ENCODE measurements around the gene ESYT2. TPM values are rescaled to one million over a fixed set of nuclear protein-coding genes. Genes with fewer than 3 reads are reported as not detected.

ESYT2 gene
- total and polyA plus RNA-seq, 4 donors: 16.4 to 83.0 (median 58.0) TPM

- Histone ChIP-seq H3K9ac (ENCODE audit: insufficient read depth in 1 of 2, low read length in 2 of 2) (no peak overlapping the region), H3K27me3 (ENCODE audit: control insufficient read depth in 3 of 3, insufficient read depth in 3 of 3, low read length in 2 of 3) (no peaks in the 10 kb centered on the region), H3K4me1 (ENCODE audit: control insufficient read depth in 5 of 5, insufficient read depth in 5 of 5, low read length in 5 of 5) (no peaks in the 10 kb centered on the region), H3K9me3 (ENCODE audit: control insufficient read depth in 4 of 4, insufficient read depth in 3 of 4, low read length in 3 of 4) (no peaks in the 10 kb centered on the region), H3K36me3 (ENCODE audit: control insufficient read depth in 4 of 4, insufficient read depth in 4 of 4, low read length in 4 of 4) (peaks cover 0 to 23% (median 11%) of the 10 kb centered on the region in 4 donors), H3K4me3 (no peak overlapping the region), H3K27ac (ENCODE audit: low read depth in 1 of 2, low read length in 1 of 2) (no peak overlapping the region)
- 75 to 94% methylated on average over 3 of the region's 3 CpGs for WGBS, 2 donors
- no peak for ATAC-seq (ENCODE audit: insufficient read depth, low FRiP score)
- no peak for DNase-seq
- TF ChIP-seq, protein P1, sequence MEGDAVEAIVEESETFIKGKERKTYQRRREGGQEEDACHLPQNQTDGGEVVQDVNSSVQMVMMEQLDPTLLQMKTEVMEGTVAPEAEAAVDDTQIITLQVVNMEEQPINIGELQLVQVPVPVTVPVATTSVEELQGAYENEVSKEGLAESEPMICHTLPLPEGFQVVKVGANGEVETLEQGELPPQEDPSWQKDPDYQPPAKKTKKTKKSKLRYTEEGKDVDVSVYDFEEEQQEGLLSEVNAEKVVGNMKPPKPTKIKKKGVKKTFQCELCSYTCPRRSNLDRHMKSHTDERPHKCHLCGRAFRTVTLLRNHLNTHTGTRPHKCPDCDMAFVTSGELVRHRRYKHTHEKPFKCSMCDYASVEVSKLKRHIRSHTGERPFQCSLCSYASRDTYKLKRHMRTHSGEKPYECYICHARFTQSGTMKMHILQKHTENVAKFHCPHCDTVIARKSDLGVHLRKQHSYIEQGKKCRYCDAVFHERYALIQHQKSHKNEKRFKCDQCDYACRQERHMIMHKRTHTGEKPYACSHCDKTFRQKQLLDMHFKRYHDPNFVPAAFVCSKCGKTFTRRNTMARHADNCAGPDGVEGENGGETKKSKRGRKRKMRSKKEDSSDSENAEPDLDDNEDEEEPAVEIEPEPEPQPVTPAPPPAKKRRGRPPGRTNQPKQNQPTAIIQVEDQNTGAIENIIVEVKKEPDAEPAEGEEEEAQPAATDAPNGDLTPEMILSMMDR (IDR thresholded peaks at IDR 0.05; ENCODE audit: control extremely low read depth, extremely low read depth): no peak
Observed at GRCh38 chr7:158750702-158751101, 78.6 kb downstream of the ESYT2 start.

- TF ChIP-seq, protein P1 (IDR thresholded peaks at IDR 0.05; ENCODE audit: control extremely low read depth, extremely low read depth): no peak
- Histone ChIP-seq H3K9ac (ENCODE audit: insufficient read depth in 1 of 2, low read length in 2 of 2) (no peak overlapping the region), H3K9me3 (ENCODE audit: control insufficient read depth in 4 of 4, insufficient read depth in 3 of 4, low read length in 3 of 4) (no peaks in the 10 kb centered on the region), H3K27me3 (ENCODE audit: control insufficient read depth in 3 of 3, insufficient read depth in 3 of 3, low read length in 2 of 3) (no peaks in the 10 kb centered on the region), H3K4me3 (no peak overlapping the region), H3K27ac (ENCODE audit: low read depth in 1 of 2, low read length in 1 of 2) (no peak overlapping the region), H3K36me3 (ENCODE audit: control insufficient read depth in 4 of 4, insufficient read depth in 4 of 4, low read length in 4 of 4) (peaks cover 0 to 18% (median 10%) of the 10 kb centered on the region in 4 donors), H3K4me1 (ENCODE audit: control insufficient read depth in 5 of 5, insufficient read depth in 5 of 5, low read length in 5 of 5) (no peaks in the 10 kb centered on the region)
- ATAC-seq (ENCODE audit: insufficient read depth, low FRiP score) (no peak), DNase-seq (no peak)
- WGBS, 2 donors: 96 to 97% methylated on average over 9 of the region's 9 CpGs
Observed at GRCh38 chr7:158749396-158749795, 79.9 kb downstream of the ESYT2 start.

DNA sequence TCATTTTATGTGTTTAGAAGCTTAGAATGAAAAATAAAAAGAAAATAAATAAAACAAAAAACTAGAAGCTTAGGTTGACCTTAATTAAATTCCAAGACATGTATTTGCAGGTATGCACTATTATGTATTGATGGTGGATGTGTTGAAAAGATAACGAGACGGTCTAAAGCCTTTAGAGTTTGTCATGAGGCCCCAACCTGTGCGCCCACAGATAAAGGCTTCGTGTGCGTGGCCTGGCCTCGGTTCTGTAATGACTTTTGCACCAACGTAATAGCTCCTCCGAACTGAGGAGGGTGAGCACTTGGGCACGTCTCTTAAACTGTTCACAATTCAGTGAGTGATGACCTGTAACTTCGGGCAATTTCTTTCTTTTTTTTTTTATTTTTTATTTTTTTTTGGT, 81.0 kb downstream of the ESYT2 start:
- 85 to 88% methylated on average over 10 of the region's 10 CpGs for WGBS, 2 donors
- peaks cover 2 to 18% (median 9%) of the 10 kb centered on the region in 4 donors for H3K36me3 ChIP-seq (ENCODE audit: control insufficient read depth in 4 of 4, insufficient read depth in 4 of 4, low read length in 4 of 4)
- no peak for DNase-seq

More for the DNA sequence above, 81.0 kb downstream of the ESYT2 start:
- Histone ChIP-seq H3K4me1 (ENCODE audit: control insufficient read depth in 5 of 5, insufficient read depth in 5 of 5, low read length in 5 of 5) (no peaks in the 10 kb centered on the region), H3K27me3 (ENCODE audit: control insufficient read depth in 3 of 3, insufficient read depth in 3 of 3, low read length in 2 of 3) (no peaks in the 10 kb centered on the region), H3K9me3 (ENCODE audit: control insufficient read depth in 4 of 4, insufficient read depth in 3 of 4, low read length in 3 of 4) (no peaks in the 10 kb centered on the region), H3K4me3 (no peak overlapping the region), H3K9ac (ENCODE audit: insufficient read depth in 1 of 2, low read length in 2 of 2) (no peak overlapping the region), H3K27ac (ENCODE audit: low read depth in 1 of 2, low read length in 1 of 2) (no peak overlapping the region)
- ATAC-seq (ENCODE audit: insufficient read depth, low FRiP score): no peak
- TF ChIP-seq, protein P1 (IDR thresholded peaks at IDR 0.05; ENCODE audit: control extremely low read depth, extremely low read depth): no peak

All from lung (tissue), 12 donors.